ENCODE measurements around the gene ANXA11. TPM values are rescaled to one million over a fixed set of nuclear protein-coding genes. Genes with fewer than 3 reads are reported as not detected.

The ANXA11 gene
- total and polyA plus RNA-seq, 12 donors: 39.0 to 249 (median 73.2) TPM

GRCh38 chr10:80207768-80208370, 2.5 kb upstream of the ANXA11 start:
- peak overlapping the region in 1 of 4 donors; percentile 33 for H3K4me3 ChIP-seq
- no peaks in the 10 kb centered on the region for H3K9me3 ChIP-seq (replicated peaks in 1 of 3)
- H3K27ac ChIP-seq: peak overlapping the region in 2 of 5 donors; percentile 90 to 95
- intact Hi-C loops (cut with DNase I): loop anchor here in 1 of 2 donors (5.0 kb wide), 1 partner anchor 51 kb away; no protein-coding TSS in a partner anchor
- H3K36me3 ChIP-seq (replicated peaks in 1 of 2): no peaks in the 10 kb centered on the region
- TF ChIP-seq CTCF (IDR thresholded peaks at IDR 0.05) (no peak), POLR2A (IDR thresholded peaks at IDR 0.05) (no peak)
- WGBS, 4 donors: 72 to 76% (median 74%) methylated on average over 14 to 15 of the region's 15 CpGs
- DNase-seq: no peak
- H3K27me3 ChIP-seq: no peaks in the 10 kb centered on the region
- H3K4me1 ChIP-seq (replicated peaks in 1 of 2): peaks cover 10 to 17% of the 10 kb centered on the region in 2 donors

GRCh38 chr10:80206277-80206655, 929 bp upstream of the ANXA11 start:
- H3K27ac ChIP-seq: peak overlapping the region in 4 of 5 donors; percentile 90 to 98 (median 96)
- intact Hi-C loops (cut with DNase I): loop anchor here in 1 of 2 donors (5.0 kb wide), 1 partner anchor 49 kb away; no protein-coding TSS in a partner anchor
- 89 to 94% (median 92%) methylated on average over 3 of the region's 3 CpGs for WGBS, 4 donors
- H3K4me1 ChIP-seq (replicated peaks in 1 of 2): peaks cover 10 to 21% of the 10 kb centered on the region in 2 donors
- no peaks in the 10 kb centered on the region for H3K36me3 ChIP-seq (replicated peaks in 1 of 2)
- peak overlapping the region in 1 of 4 donors; percentile 100 for H3K4me3 ChIP-seq
- H3K27me3 ChIP-seq: no peaks in the 10 kb centered on the region
- no peak for DNase-seq
- TF ChIP-seq CTCF (IDR thresholded peaks at IDR 0.05) (no peak), POLR2A (IDR thresholded peaks at IDR 0.05) (no peak)
- H3K9me3 ChIP-seq (replicated peaks in 1 of 3): no peaks in the 10 kb centered on the region

GRCh38 chr10:80204677-80205476, 460 bp downstream of the ANXA11 start:
- Histone ChIP-seq H3K9me3 (replicated peaks in 1 of 3) (no peaks in the 10 kb centered on the region), H3K36me3 (replicated peaks in 1 of 2) (no peaks in the 10 kb centered on the region), H3K27me3 (no peaks in the 10 kb centered on the region), H3K27ac (peak overlapping the region in 4 of 5 donors; percentile 90 to 98 (median 96)), H3K4me3 (peak overlapping the region; percentile 32 to 100 (median 77)), H3K4me1 (replicated peaks in 1 of 2) (peaks cover 14 to 32% of the 10 kb centered on the region in 2 donors)
- WGBS, 4 donors: 3 to 13% (median 4%) methylated on average over 5 to 66 of the region's 66 CpGs
- DNase-seq: peak in 3 of 7 donors; percentile 28 to 60 (median 46)
- intact Hi-C loops (cut with DNase I): loop anchor here (5.0 kb wide), 2 partner anchors 48 to 52 kb away; no protein-coding TSS in a partner anchor
- TF ChIP-seq CTCF (IDR thresholded peaks at IDR 0.05) (no peak), POLR2A (IDR thresholded peaks at IDR 0.05) (no peak)
